Gastroesophageal sphincter (tissue), 3 donors: ENCODE measurements around the gene LSAMP.

Experiments used
- EP300 ChIP-seq: sonication (generic); formaldehyde crosslinking; IDR thresholded peaks from one replicate; pipeline ENCODE4 v1.6.1; 2017; ENCODE audit warnings: antibody characterized with exemption, mild to moderate bottlenecking
- POLR2A ChIP-seq, 2 donors: fragments of 450-650 bp; IDR thresholded peaks; one replicate each; pipeline ENCODE4 v1.6.1; 2017; ENCODE audit warnings: antibody characterized with exemption in 2 of 2, mild to moderate bottlenecking in 2 of 2, moderate library complexity in 1 of 2
- POLR2AphosphoS5 ChIP-seq: sonication (generic); formaldehyde crosslinking; IDR thresholded peaks from one replicate; pipeline ENCODE4 v1.6.1; 2017; ENCODE audit warnings: antibody characterized with exemption
- TF ChIP-seq, protein P1 (sequence below), 4 experiments: fragments of 200-600 bp in 2 of 4; fragments of 450-650 bp in 2 of 4; sonication (generic) in 1 of 4; IDR thresholded peaks; one replicate each; pipeline ENCODE4 v1.5.1; 2017 to 2019; ENCODE audit warnings: antibody characterized with exemption in 4 of 4, mild to moderate bottlenecking in 2 of 4, moderate library complexity in 2 of 4

- TF ChIP-seq, protein P1, sequence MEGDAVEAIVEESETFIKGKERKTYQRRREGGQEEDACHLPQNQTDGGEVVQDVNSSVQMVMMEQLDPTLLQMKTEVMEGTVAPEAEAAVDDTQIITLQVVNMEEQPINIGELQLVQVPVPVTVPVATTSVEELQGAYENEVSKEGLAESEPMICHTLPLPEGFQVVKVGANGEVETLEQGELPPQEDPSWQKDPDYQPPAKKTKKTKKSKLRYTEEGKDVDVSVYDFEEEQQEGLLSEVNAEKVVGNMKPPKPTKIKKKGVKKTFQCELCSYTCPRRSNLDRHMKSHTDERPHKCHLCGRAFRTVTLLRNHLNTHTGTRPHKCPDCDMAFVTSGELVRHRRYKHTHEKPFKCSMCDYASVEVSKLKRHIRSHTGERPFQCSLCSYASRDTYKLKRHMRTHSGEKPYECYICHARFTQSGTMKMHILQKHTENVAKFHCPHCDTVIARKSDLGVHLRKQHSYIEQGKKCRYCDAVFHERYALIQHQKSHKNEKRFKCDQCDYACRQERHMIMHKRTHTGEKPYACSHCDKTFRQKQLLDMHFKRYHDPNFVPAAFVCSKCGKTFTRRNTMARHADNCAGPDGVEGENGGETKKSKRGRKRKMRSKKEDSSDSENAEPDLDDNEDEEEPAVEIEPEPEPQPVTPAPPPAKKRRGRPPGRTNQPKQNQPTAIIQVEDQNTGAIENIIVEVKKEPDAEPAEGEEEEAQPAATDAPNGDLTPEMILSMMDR (IDR thresholded peaks at IDR 0.05): no peak
- TF ChIP-seq POLR2A (IDR thresholded peaks at IDR 0.05) (no peak), POLR2AphosphoS5 (no peak), EP300 (no peak)
Observed at GRCh38 chr3:116399701-116400226, 45.5 kb downstream of the LSAMP start.
